Endothelial cell of umbilical vein (primary cell): ENCODE measurements around the gene BARD1. TPM values are rescaled to one million over a fixed set of nuclear protein-coding genes. Genes with fewer than 3 reads are reported as not detected.
A peak's percentile ranks its signal among the peaks of the same experiment; 100 is the strongest.

Experiments
- BruUV-seq: library from RNA; stranded (reverse); fragments of 400-500 nt; replicated peaks from 2 replicates; lab custom pipeline; 2021; lab: Mats Ljungman, UMichigan
- CTCF ChIA-PET: fragments of 300-600, 350-600 bp; sonication (Branson Sonifier 250); formaldehyde crosslinking; loops from one replicate; lab custom pipeline; 2021; ENCODE audit warnings: antibody characterized with exemption, inconsistent platforms; lab: Charles Lee
- POLR2A ChIA-PET: fragments of 300-600, 350-600 bp; sonication (Branson Sonifier 250); formaldehyde crosslinking; loops from one replicate; lab custom pipeline; 2021; ENCODE audit warnings: antibody characterized with exemption, inconsistent platforms; lab: Charles Lee
- DNase-seq: peaks from one replicate; pipeline ENCODE4 v3.0.0-alpha.2; 2011; ENCODE audit warnings: low read depth, low spot score
- FAIRE-seq: peaks from 2 replicates; lab custom pipeline; 2011; peaks lifted over from hg19 to GRCh38; lab: Jason Lieb, UNC
- H2AFZ ChIP-seq: 2 replicates; pipeline ENCODE4 v1.6.0; 2012; ENCODE audit warnings: low read depth, low read length, control low read depth, inconsistent platforms
- H3K27ac ChIP-seq: 2 replicates; pipeline ENCODE4 v1.5.1; 2011; ENCODE audit warnings: low read depth, mild to moderate bottlenecking, control low read depth, low read length, moderate library complexity; ENCODE audit not compliant: insufficient read depth
- H3K27me3 ChIP-seq, 2 experiments: 2 replicates each; pipeline versions ENCODE4 v1.6.0 to v1.6.1; 2011; ENCODE audit warnings: low read length in 2 of 2, mixed read lengths in 1 of 2; ENCODE audit not compliant: control insufficient read depth in 2 of 2, insufficient read depth in 2 of 2
- H3K36me3 ChIP-seq, 2 experiments: 2 replicates in 1 of 2; 3 replicates in 1 of 2; pipeline ENCODE4 v1.5.1; 2011; ENCODE audit warnings: low read length in 2 of 2, mild to moderate bottlenecking in 1 of 2, moderate library complexity in 1 of 2; ENCODE audit not compliant: control insufficient read depth in 2 of 2, insufficient read depth in 2 of 2; ENCODE audit errors: extremely low read depth in 1 of 2
- H3K4me1 ChIP-seq: 3 replicates; pipeline ENCODE4 v1.5.1; 2011; ENCODE audit warnings: mild to moderate bottlenecking, low read length; ENCODE audit not compliant: control insufficient read depth, insufficient read depth; ENCODE audit errors: extremely low read depth
- H3K4me2 ChIP-seq: 2 replicates; pipeline ENCODE4 v1.6.1; 2011; ENCODE audit warnings: low read length, control low read depth, mixed read lengths; ENCODE audit not compliant: insufficient read depth
- H3K4me3 ChIP-seq, 3 experiments: fragments of 200-600 bp in 1 of 3; sonication (generic), shearing (Covaris generic) in 1 of 3; replicated peaks in 1 of 3; 2 replicates each; pipeline ENCODE4 v1.5.1; 2011 to 2016; ENCODE audit warnings: control low read depth in 3 of 3, low read length in 3 of 3, mild to moderate bottlenecking in 2 of 3, inconsistent platforms in 1 of 3, low read depth in 1 of 3, moderate library complexity in 1 of 3; ENCODE audit not compliant: insufficient read depth in 1 of 3
- H3K79me2 ChIP-seq: 2 replicates; pipeline ENCODE4 v1.6.0; 2012; ENCODE audit warnings: low read length, inconsistent platforms; ENCODE audit not compliant: control insufficient read depth, insufficient read depth
- H3K9ac ChIP-seq: replicated peaks from 2 replicates; pipeline ENCODE3; 2011; ENCODE audit warnings: low read length, control low read depth; ENCODE audit not compliant: insufficient read depth; ENCODE audit errors: extremely low read depth
- H3K9me1 ChIP-seq: replicated peaks from 3 replicates; pipeline ENCODE4 v1.6.0; 2011; ENCODE audit warnings: mild to moderate bottlenecking, low read length; ENCODE audit not compliant: control insufficient read depth, insufficient read depth; ENCODE audit errors: extremely low read depth
- H3K9me3 ChIP-seq: replicated peaks from 2 replicates; pipeline ENCODE4 v1.5.1; 2012; ENCODE audit warnings: low read length, inconsistent platforms; ENCODE audit not compliant: control insufficient read depth, insufficient read depth
- H4K20me1 ChIP-seq: replicated peaks from 2 replicates; pipeline ENCODE3; 2011; ENCODE audit warnings: mild to moderate bottlenecking, low read length; ENCODE audit not compliant: control insufficient read depth, insufficient read depth; ENCODE audit errors: extremely low read depth
- CTCF ChIP-seq, 2 donors: IDR thresholded peaks; 1 replicate in 1 of 2; 2 replicates in 1 of 2; pipeline ENCODE4 v1.5.1; 2011; ENCODE audit warnings: low read length in 2 of 2, mild to moderate bottlenecking in 2 of 2, moderate library complexity in 2 of 2, control low read depth in 1 of 2, inconsistent platforms in 1 of 2, low read depth in 1 of 2; ENCODE audit not compliant: insufficient read depth in 1 of 2; ENCODE audit errors: extremely low read depth in 1 of 2
- EZH2 ChIP-seq: IDR thresholded peaks from 2 replicates; pipeline ENCODE4 v1.6.1; 2012; ENCODE audit warnings: borderline replicate concordance, low read depth, mild to moderate bottlenecking, moderate library complexity, low read length, inconsistent platforms; ENCODE audit not compliant: severe bottlenecking
- FOS ChIP-seq: IDR thresholded peaks from 2 replicates; pipeline ENCODE4 v1.6.1; 2011; ENCODE audit warnings: mild to moderate bottlenecking, low read length, moderate library complexity, borderline replicate concordance; ENCODE audit not compliant: insufficient read depth
- GATA2 ChIP-seq: IDR thresholded peaks from 2 replicates; pipeline ENCODE4 v1.7.0; 2011; ENCODE audit warnings: low read depth, mild to moderate bottlenecking, moderate library complexity, mixed read lengths, low read length; ENCODE audit not compliant: insufficient read length, insufficient read depth
- JUN ChIP-seq: IDR thresholded peaks from 2 replicates; pipeline ENCODE4 v1.6.1; 2011; ENCODE audit warnings: borderline replicate concordance, low read depth; ENCODE audit not compliant: insufficient read length, insufficient read depth
- MYC ChIP-seq: IDR thresholded peaks from one replicate; pipeline ENCODE4 v1.6.1; 2011; ENCODE audit warnings: mild to moderate bottlenecking, low read depth, low read length
- POLR2A ChIP-seq: IDR thresholded peaks from 2 replicates; pipeline ENCODE4 v1.6.1; 2012; ENCODE audit warnings: low read depth, mild to moderate bottlenecking, control low read depth, low read length
- POLR2AphosphoS5 ChIP-seq: IDR thresholded peaks from 2 replicates; pipeline ENCODE4 v1.6.1; 2012; ENCODE audit warnings: low read depth, mild to moderate bottlenecking, control low read depth, low read length, moderate library complexity; ENCODE audit not compliant: insufficient read depth
- dilution Hi-C: fragments of 300-500 bp; cut with MboI; formaldehyde crosslinking; loops from one replicate; pipeline ENCODE4 v1.15.0; 2019; ENCODE audit warnings: low sequenced_read_pairs; ENCODE audit not compliant: extremely low pct_ligation_motif_present
- intact Hi-C: fragments of 100-400 bp; cut with micrococcal nuclease; formaldehyde crosslinking; loops from one replicate; pipeline ENCODE4 v1.10.0; 2022
- polyA plus RNA-seq, 4 experiments: library from polyadenylated mRNA; depleted of rRNA in 3 of 4; stranded (reverse) in 3 of 4; unstranded in 1 of 4; fragments of >200 nt; gene quantifications; 2 replicates each; pipeline versions ENCODE4 v1.2.1 to v1.2.3, GENCODE V29; 2011 to 2012; ENCODE audit warnings: missing spikeins in 1 of 4
- total RNA-seq: library from RNA; stranded (reverse); gene quantifications from 2 replicates; pipeline ENCODE4 v1.2.3, GENCODE V29; 2021
- TF ChIP-seq, protein P1 (sequence below): IDR thresholded peaks from 2 replicates; pipeline ENCODE4 v1.6.1; 2011; ENCODE audit not compliant: insufficient read depth, insufficient read length

The BARD1 gene
- total and polyA plus RNA-seq, 2 donors (not counting 3 experiments of a cell fraction or from before 2014, with no cell fraction given), result 9.1 to 14.7 TPM

- Histone ChIP-seq H3K9me1 (no peaks in the 10 kb centered on the region), H3K9ac (no peak overlapping the region), H3K9me3 (no peaks in the 10 kb centered on the region), H4K20me1 (no peaks in the 10 kb centered on the region), H3K79me2 (no peaks in the 10 kb centered on the region), H3K27me3 (no peaks in the 10 kb centered on the region), H2AFZ (no peak overlapping the region), H3K4me3 (no peak overlapping the region), H3K4me2 (no peak overlapping the region), H3K27ac (no peak overlapping the region), H3K36me3 (peaks cover 0 to 2% of the 10 kb centered on the region in 2 experiments), H3K4me1 (no peaks in the 10 kb centered on the region)
- dilution Hi-C loops, result no loop called here
- ChIA-PET CTCF (no interaction called here), POLR2A (interaction anchor here (0.6 kb wide), 1 partner anchor 48 kb away, joined by 3 read pairs; no protein-coding TSS in a partner anchor)
- FAIRE-seq, result no peak
- TF ChIP-seq POLR2AphosphoS5 (no peak), EZH2 (no peak), JUN (peak; percentile 53), POLR2A (no peak), FOS (peak; percentile 88)
- no TSS peak for BruUV-seq
- peak; percentile 18 for DNase-seq
- intact Hi-C loops, result no loop called here
These were observed 35.4 kb downstream of the BARD1 start for GRCh38 chr2:214774108-214774507.

DNA sequence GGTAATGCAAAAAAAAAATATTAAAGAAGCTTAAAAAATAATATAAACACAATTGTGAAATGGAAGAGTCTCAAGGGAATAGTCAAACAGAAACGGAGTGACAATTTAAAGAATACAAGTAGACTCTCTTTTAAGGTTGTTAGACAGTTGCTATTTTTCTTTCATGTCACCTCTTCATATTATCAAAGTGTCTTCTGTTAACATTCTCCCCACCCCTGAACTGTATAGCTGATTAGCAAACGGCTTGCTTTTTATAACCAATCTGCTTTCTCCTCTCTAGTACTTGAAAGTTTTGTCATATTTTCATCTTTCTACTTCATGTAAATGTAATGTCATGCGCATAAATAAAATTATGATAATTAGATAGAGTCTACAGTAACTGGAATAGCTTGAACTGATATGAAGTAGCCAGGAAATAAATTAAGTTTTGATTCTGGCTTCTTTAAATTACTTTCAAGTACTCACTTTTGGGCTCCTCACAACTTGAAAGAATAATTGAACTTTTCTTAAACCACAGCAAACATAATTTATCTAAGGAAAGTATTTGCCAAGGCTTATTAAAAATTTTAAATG, 37.0 kb downstream of the BARD1 start:
- dilution Hi-C loops, result no loop called here
- Histone ChIP-seq H3K27me3 (no peaks in the 10 kb centered on the region), H3K79me2 (no peaks in the 10 kb centered on the region), H3K9me3 (no peaks in the 10 kb centered on the region), H3K27ac (no peak overlapping the region), H3K9ac (no peak overlapping the region), H3K4me3 (no peak overlapping the region), H3K4me2 (no peak overlapping the region), H3K4me1 (no peaks in the 10 kb centered on the region), H4K20me1 (no peaks in the 10 kb centered on the region), H2AFZ (no peak overlapping the region), H3K9me1 (no peaks in the 10 kb centered on the region), H3K36me3 (peaks cover 0 to 2% of the 10 kb centered on the region in 2 experiments)
- no peak for DNase-seq
- TF ChIP-seq CTCF (IDR thresholded peaks at IDR 0.05; ENCODE audit: extremely low read depth in 1 of 2, insufficient read depth in 1 of 2, low read depth in 1 of 2, low read length in 2 of 2) (no peak), GATA2 (no peak), POLR2AphosphoS5 (no peak), MYC (no peak)
- TF ChIP-seq, protein P1, sequence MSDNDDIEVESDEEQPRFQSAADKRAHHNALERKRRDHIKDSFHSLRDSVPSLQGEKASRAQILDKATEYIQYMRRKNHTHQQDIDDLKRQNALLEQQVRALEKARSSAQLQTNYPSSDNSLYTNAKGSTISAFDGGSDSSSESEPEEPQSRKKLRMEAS, result no peak
- FAIRE-seq, result no peak
- ChIA-PET POLR2A (no interaction called here), CTCF (interaction anchor here (1.1 to 1.3 kb wide), 3 partner anchors 17 to 32 kb away, joined by 3 read pairs; no protein-coding TSS in a partner anchor)
- BruUV-seq, result no TSS peak
- intact Hi-C loops, result no loop called here
